Fibroblast of skin of left quadriceps (primary cell): ENCODE measurements around the gene CHTOP.

Source experiments
- DNase-seq, 2 experiments: peaks; one replicate each; pipeline ENCODE4 v3.0.0-alpha.2; 2013; ENCODE audit warnings: low read depth in 2 of 2

Gene CHTOP

GRCh38 chr1:153685544-153686340, 51.9 kb downstream of the CHTOP start:
- DNase-seq: no peak

- DNase-seq: no peak
Measured at GRCh38 chr1:153687346-153688125, 53.7 kb downstream of the CHTOP start.

- DNase-seq: no peak
Measured at GRCh38 chr1:153688276-153688675, 54.4 kb downstream of the CHTOP start.

GRCh38 chr1:153688736-153689328, 55.0 kb downstream of the CHTOP start:
- no peak for DNase-seq

- DNase-seq: no peak
Measured at GRCh38 chr1:153693466-153693865, 59.6 kb downstream of the CHTOP start.
